Neural crest cell (in vitro differentiated cells): Measurements from ENCODE around the gene CMIP. TPM values are rescaled to one million over a fixed set of nuclear protein-coding genes. Genes with fewer than 3 reads are reported as not detected.

Experiments used
- DNase-seq: peaks from one replicate; pipeline ENCODE4 v3.0.0; 2021; ENCODE audit warnings: low read depth, mixed read lengths, low spot score
- H3K27ac Mint-ChIP-seq: one replicate; pipeline ENCODE4 v1.8.0; 2021; ENCODE audit warnings: mild to moderate bottlenecking, mixed read lengths; ENCODE audit not compliant: unreplicated experiment
- H3K27me3 Mint-ChIP-seq: 2 replicates; pipeline ENCODE4 v1.8.0; 2021; ENCODE audit warnings: low read depth, mild to moderate bottlenecking, mixed read lengths
- H3K36me3 Mint-ChIP-seq: 2 replicates; pipeline ENCODE4 v1.8.0; 2021; ENCODE audit warnings: low read depth, mild to moderate bottlenecking, mixed read lengths
- H3K4me1 Mint-ChIP-seq: 2 replicates; pipeline ENCODE4 v1.8.0; 2021; ENCODE audit warnings: mixed read lengths
- H3K4me3 Mint-ChIP-seq: one replicate; pipeline ENCODE4 v1.8.0; 2021; ENCODE audit warnings: mild to moderate bottlenecking, mixed read lengths
- H3K9me3 Mint-ChIP-seq: 2 replicates; pipeline ENCODE4 v1.8.0; 2021; ENCODE audit warnings: mixed read lengths
- total RNA-seq: library from RNA; stranded (reverse); gene quantifications from 2 replicates; pipeline ENCODE4 v1.2.1, GENCODE V29; 2021
- TF ChIP-seq, protein P1 (sequence below): fragments of 200-600 bp; sonication (generic); conservative IDR thresholded peaks from 2 replicates; pipeline ENCODE4 v1.5.0; 2021; ENCODE audit warnings: antibody characterized with exemption, mild to moderate bottlenecking

CMIP gene
- total RNA-seq, 1 donor from 2014 or later, result 41.2 TPM

DNA sequence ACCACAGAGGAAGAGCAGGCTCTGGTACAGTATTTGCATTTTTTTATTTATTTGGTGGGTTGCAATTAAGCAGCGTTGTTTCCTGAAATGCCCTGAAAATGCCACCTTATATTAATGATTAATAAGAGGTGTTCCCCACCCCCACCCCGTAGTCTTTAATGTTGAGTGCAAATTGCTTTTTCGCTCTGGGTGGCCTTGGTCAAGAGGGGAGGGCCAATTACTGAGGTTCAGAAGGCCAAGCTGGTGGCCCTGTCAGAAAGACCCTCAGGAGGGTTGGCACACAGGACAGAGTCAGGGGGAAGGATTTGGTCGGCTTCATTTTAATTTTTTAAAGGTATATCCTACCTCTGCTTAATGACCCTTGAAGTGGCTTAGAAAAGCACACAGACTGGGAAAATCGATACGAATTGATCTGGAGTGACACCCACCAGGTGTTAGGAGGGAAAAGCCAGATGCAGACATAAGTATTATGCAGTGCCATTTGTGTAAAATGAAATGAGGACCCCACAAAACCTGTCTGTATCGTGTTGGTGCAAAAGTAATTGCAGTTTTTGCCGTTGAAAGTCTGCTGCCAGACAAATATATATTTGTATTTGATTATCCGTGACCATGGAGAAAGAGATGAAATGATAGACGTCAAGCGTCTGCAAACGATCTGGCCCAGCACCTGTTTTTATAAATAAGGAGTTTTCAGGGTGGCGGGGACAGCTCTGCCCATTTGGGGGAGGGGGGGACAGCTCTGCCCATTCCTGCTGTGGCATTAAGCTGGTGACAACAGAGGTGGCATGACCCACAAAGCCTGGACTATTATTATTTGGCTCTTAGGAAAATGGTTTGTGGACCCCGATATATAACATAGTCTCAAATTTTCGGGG lies 190.7 kb downstream of the CMIP start:
- Mint-ChIP-seq H3K4me1 (peaks cover 78% of the 10 kb centered on the region), H3K27ac (peak overlapping the region; percentile 53)
- DNase-seq, result no peak

DNA sequence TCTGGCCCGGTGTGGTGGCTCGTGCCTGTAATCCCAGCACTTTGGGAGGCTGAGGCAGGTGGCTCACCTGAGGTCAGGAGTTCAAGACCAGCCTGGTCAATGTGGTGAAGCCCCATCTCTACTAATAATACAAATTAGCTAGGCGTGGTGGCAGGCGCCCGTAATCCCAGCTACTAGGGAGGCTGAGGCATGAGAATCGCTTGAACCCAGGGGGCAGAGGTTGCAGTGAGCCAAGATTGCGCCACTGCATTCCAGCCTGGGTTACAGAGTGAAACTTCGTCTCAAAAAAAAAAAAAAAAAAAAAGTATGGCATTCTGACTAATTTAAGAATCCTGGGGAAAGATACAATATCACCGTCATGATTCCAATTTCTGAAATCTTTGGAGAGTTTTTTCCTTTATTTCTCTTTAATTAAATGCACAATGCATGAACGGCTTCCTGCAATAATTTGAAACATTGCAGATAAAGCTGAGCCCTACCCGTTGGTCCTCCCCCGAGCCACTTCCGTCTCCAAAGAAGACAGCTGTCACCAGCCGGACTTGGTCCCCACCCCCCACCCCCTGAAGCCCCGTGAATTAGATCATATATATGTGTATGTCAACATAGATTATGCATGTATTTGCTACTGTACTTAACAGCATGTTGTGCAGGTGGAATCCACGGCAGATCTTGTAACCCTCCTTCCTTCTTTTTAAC lies 191.8 kb downstream of the CMIP start:
- DNase-seq, result no peak
- Mint-ChIP-seq H3K27ac (no peak overlapping the region), H3K4me1 (peaks cover 72% of the 10 kb centered on the region), H3K36me3 (no peaks in the 10 kb centered on the region), H3K4me3 (no peak overlapping the region), H3K27me3 (no peaks in the 10 kb centered on the region), H3K9me3 (no peaks in the 10 kb centered on the region)
- TF ChIP-seq, protein P1, sequence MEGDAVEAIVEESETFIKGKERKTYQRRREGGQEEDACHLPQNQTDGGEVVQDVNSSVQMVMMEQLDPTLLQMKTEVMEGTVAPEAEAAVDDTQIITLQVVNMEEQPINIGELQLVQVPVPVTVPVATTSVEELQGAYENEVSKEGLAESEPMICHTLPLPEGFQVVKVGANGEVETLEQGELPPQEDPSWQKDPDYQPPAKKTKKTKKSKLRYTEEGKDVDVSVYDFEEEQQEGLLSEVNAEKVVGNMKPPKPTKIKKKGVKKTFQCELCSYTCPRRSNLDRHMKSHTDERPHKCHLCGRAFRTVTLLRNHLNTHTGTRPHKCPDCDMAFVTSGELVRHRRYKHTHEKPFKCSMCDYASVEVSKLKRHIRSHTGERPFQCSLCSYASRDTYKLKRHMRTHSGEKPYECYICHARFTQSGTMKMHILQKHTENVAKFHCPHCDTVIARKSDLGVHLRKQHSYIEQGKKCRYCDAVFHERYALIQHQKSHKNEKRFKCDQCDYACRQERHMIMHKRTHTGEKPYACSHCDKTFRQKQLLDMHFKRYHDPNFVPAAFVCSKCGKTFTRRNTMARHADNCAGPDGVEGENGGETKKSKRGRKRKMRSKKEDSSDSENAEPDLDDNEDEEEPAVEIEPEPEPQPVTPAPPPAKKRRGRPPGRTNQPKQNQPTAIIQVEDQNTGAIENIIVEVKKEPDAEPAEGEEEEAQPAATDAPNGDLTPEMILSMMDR, result no peak

More for the DNA sequence above, 190.7 kb downstream of the CMIP start:
- Mint-ChIP-seq H3K9me3 (no peaks in the 10 kb centered on the region), H3K27me3 (no peaks in the 10 kb centered on the region), H3K4me3 (peak overlapping the region; percentile 52), H3K36me3 (no peaks in the 10 kb centered on the region)
- TF ChIP-seq, protein P1, result no peak

DNA sequence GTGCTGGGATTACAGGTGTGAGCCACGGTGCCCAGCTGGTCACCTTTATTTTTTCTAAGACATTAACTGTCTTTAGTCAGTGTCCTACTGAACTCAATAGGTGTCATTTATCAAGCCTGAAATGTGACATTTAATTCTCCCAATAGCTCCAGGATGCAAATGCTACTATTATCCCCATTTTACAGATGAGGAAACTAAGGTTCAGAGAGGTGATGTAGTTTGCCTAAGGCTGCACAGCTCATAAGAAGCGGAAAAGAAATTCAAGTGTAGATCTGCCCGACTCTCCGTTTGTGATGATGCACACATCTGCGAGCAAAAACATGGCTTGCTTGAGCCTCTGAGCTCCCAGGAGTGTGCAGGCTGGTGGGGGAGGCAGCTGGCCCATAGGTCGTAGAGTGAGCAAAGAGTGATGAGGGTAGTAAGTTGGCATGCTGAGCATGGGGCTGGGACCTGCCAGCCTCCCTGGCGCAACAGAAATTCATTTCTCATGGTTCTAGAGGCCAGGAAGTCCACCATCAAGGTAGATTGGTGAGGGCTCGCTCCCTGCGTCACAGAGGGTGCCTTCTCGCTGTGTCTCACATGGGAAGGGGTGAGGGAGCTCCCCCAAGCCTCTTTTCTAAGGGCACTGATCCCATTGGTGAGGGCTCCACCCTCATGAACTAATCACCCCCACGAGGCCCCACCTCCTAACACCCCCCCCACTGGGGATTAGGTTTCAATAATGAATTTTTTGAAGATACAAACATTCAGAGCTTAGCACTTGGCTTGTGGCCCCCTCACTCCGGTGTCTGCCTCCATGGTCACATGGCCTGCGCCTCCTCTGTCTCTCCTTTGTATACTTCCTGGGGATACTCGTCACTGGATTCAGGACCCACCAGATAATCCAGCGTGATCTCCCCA lies 193.0 kb downstream of the CMIP start:
- Mint-ChIP-seq H3K27ac (peak overlapping the region; percentile 90), H3K4me3 (no peak overlapping the region), H3K9me3 (no peaks in the 10 kb centered on the region)

DNA sequence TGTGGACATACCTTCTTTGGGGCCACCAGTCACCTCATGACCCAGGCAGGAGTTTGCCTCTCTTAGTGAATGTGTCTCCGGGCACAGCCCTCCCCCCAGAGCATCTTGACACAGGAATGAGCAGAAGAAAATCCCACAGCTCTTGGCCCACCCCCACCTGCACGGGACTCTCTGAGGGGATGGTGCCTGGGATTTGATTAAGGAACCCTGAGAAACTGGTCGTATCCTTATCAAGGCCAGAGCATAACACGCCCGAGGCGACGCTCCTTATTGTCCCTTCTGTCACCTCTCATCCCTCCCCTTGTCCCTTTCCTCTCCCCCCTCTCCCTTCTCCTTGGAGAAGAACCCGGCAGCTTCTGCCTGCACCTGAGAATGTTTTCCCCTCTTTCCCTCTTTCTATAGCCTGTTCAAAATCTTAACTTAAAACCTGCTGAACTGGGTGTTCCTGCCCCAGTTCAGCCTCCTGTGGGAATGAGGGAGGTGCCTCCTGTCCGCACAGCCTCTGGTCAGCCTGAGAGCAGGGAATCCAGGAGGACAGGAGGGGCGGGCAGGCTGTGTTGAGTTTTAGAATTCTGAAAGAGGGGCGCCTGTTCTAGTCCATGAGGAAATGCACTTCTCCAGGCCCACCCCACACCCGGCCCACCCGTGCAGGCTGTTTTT lies 193.8 kb downstream of the CMIP start:
- Mint-ChIP-seq H3K4me1 (peaks cover 63% of the 10 kb centered on the region), H3K27ac (peak overlapping the region; percentile 90), H3K27me3 (no peaks in the 10 kb centered on the region)

More for the DNA sequence above, 193.0 kb downstream of the CMIP start:
- Mint-ChIP-seq H3K36me3 (no peaks in the 10 kb centered on the region), H3K27me3 (no peaks in the 10 kb centered on the region), H3K4me1 (peaks cover 66% of the 10 kb centered on the region)
- DNase-seq, result no peak
- TF ChIP-seq, protein P1, result no peak

More for the DNA sequence above, 193.8 kb downstream of the CMIP start:
- DNase-seq, result no peak
- Mint-ChIP-seq H3K36me3 (no peaks in the 10 kb centered on the region), H3K4me3 (no peak overlapping the region), H3K9me3 (no peaks in the 10 kb centered on the region)
- TF ChIP-seq, protein P1, result no peak
